ENCODE data around the gene COG3.

Gene COG3

DNA sequence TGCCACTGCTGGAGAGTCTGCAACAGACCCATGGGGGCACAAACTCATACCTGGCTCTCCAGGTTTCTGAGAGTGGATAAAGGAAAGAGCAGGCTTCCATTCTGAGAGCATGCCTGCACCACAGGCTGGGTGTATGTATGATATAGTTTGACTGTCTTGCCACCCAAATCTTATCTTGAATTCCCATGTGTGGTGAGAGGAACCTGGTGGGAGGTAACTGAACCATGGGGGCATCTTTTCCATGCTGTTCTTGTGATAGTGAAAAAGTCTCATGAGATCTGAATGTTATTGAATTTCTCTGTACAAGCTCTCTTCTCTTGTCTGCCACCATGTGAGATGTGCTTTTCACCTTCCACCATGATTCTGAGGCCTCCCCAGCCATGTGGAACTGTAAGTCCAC is 100.6 kb downstream of the COG3 start:
- no peak overlapping the region for H4K8ac ChIP-seq (ENCODE audit: low read depth, low read length)
- H2BK120ac ChIP-seq (ENCODE audit: insufficient read depth, low read length, poor library complexity): no peak overlapping the region
- no peak overlapping the region for H3K4me2 ChIP-seq (ENCODE audit: low read length)
- H3K79me2 ChIP-seq (ENCODE audit: control insufficient read depth, insufficient read depth, low read length, poor library complexity): no peaks in the 10 kb centered on the region
- no peak overlapping the region for H4K91ac ChIP-seq (ENCODE audit: low read depth, low read length)
- H3K14ac ChIP-seq (ENCODE audit: low read length): no peak overlapping the region
- H3K9ac ChIP-seq (ENCODE audit: low read length): no peak overlapping the region
- H3K79me1 ChIP-seq (ENCODE audit: low read length): no peaks in the 10 kb centered on the region
- no peak overlapping the region for H3K4ac ChIP-seq (ENCODE audit: low read depth, low read length)
- H3K4me1 ChIP-seq (ENCODE audit: control insufficient read depth in 1 of 2, insufficient read depth in 2 of 2, low read length in 2 of 2): no peaks in the 10 kb centered on the region
- H3K27me3 ChIP-seq (ENCODE audit: insufficient read depth, low read length): no peaks in the 10 kb centered on the region
- no peak for DNase-seq
- no peak overlapping the region for H3K27ac ChIP-seq (ENCODE audit: low read depth, low read length)
- H4K12ac ChIP-seq (ENCODE audit: low read depth, low read length): no peak overlapping the region
- no peak overlapping the region for H3K23ac ChIP-seq (ENCODE audit: low read length)
- H3K36me3 ChIP-seq (ENCODE audit: control insufficient read depth in 1 of 2, insufficient read depth in 2 of 2, low read length in 2 of 2): no peaks in the 10 kb centered on the region
- H2BK12ac ChIP-seq (ENCODE audit: low read length): no peak overlapping the region
- H2BK5ac ChIP-seq (ENCODE audit: low read depth, low read length, poor library complexity): no peak overlapping the region
- no peak overlapping the region for H3K4me3 ChIP-seq (ENCODE audit: low read depth, low read length)
- H3K18ac ChIP-seq (ENCODE audit: low read length): no peak overlapping the region
- H2AFZ ChIP-seq (ENCODE audit: insufficient read depth, low read length, poor library complexity): no peak overlapping the region
- no peak overlapping the region for H2AK5ac ChIP-seq (ENCODE audit: low read length)
- peaks cover 6% of the 10 kb centered on the region for H3K9me3 ChIP-seq (ENCODE audit: insufficient read depth, low read depth, low read length)

DNA sequence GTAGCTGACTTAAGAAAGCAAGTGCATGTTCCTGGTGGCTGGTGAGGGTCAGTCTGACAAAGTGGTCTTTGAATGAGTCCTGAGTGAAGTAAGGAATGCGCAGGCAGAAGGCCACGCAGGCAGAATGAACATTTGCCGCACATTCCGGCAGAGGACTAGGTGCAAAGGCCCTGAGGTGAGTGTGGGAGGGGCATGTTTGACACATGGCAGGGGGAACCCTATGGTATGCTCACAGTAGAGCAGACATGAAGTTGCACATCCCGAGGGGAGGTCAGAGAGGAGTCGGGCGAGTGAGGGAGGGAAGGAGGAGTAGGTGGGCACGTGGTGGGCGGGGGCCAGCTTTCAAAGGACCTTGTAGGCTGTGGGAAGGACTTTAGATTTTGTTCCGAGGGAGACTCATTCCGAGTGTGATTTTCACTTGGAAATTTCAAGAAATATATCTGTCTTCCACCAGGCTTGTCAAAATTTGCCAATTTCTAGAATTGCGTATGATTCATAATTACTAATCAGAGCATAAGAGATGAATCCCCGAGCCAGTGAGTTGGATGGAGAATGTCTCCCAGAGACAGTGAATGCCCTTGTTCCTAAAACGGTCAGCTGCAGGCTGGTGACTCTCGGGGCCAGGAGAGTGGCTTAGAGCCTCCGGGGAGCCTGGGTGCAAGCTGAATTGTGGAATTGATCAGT is 110.5 kb downstream of the COG3 start:
- Histone ChIP-seq H4K8ac (ENCODE audit: low read depth, low read length) (no peak overlapping the region), H2BK12ac (ENCODE audit: low read length) (no peak overlapping the region), H3K4me1 (ENCODE audit: control insufficient read depth in 1 of 2, insufficient read depth in 2 of 2, low read length in 2 of 2) (no peaks in the 10 kb centered on the region), H2AK5ac (ENCODE audit: low read length) (no peak overlapping the region), H2BK5ac (ENCODE audit: low read depth, low read length, poor library complexity) (no peak overlapping the region), H3K4me3 (ENCODE audit: low read depth, low read length) (no peak overlapping the region), H3K14ac (ENCODE audit: low read length) (no peak overlapping the region), H3K9ac (ENCODE audit: low read length) (no peak overlapping the region), H3K9me3 (ENCODE audit: insufficient read depth, low read depth, low read length) (peaks cover 3% of the 10 kb centered on the region), H3K79me1 (ENCODE audit: low read length) (no peaks in the 10 kb centered on the region), H3K79me2 (ENCODE audit: control insufficient read depth, insufficient read depth, low read length, poor library complexity) (no peaks in the 10 kb centered on the region), H3K27me3 (ENCODE audit: insufficient read depth, low read length) (no peaks in the 10 kb centered on the region), H3K36me3 (ENCODE audit: control insufficient read depth in 1 of 2, insufficient read depth in 2 of 2, low read length in 2 of 2) (no peaks in the 10 kb centered on the region), H3K4me2 (ENCODE audit: low read length) (no peak overlapping the region), H2BK120ac (ENCODE audit: insufficient read depth, low read length, poor library complexity) (no peak overlapping the region), H2AFZ (ENCODE audit: insufficient read depth, low read length, poor library complexity) (no peak overlapping the region), H3K27ac (ENCODE audit: low read depth, low read length) (no peak overlapping the region), H3K18ac (ENCODE audit: low read length) (no peak overlapping the region), H3K4ac (ENCODE audit: low read depth, low read length) (no peak overlapping the region), H4K91ac (ENCODE audit: low read depth, low read length) (no peak overlapping the region), H4K12ac (ENCODE audit: low read depth, low read length) (no peak overlapping the region), H3K23ac (ENCODE audit: low read length) (no peak overlapping the region)
- no peak for DNase-seq
- no CpG with 5 or more reads among the region's 16 CpGs for WGBS (ENCODE audit: extremely low coverage, insufficient coverage, insufficient read length)

DNA sequence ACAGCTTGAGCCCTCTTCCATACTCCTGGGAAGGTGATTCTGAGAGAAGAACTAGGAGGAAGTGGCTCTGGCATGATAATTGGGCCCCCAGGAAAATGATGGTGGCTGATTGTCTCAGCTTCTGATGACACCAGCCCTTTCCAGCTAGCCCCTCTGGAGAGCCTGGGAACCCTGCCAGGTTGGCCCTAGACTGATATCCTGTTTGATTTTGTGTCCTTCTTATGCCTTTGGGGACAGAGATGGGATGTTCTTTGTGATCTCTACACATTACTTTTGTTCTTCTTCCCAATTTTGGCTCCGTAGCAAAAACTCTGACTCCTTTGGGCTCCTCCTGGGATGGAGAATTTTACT is 111.1 kb downstream of the COG3 start:
- no peak overlapping the region for H4K12ac ChIP-seq (ENCODE audit: low read depth, low read length)
- H4K8ac ChIP-seq (ENCODE audit: low read depth, low read length): no peak overlapping the region
- H3K4ac ChIP-seq (ENCODE audit: low read depth, low read length): no peak overlapping the region
- no peak overlapping the region for H4K91ac ChIP-seq (ENCODE audit: low read depth, low read length)
- H3K36me3 ChIP-seq (ENCODE audit: control insufficient read depth in 1 of 2, insufficient read depth in 2 of 2, low read length in 2 of 2): no peaks in the 10 kb centered on the region
- no peak overlapping the region for H2AFZ ChIP-seq (ENCODE audit: insufficient read depth, low read length, poor library complexity)
- no peaks in the 10 kb centered on the region for H3K9me3 ChIP-seq (ENCODE audit: insufficient read depth, low read depth, low read length)
- H2BK120ac ChIP-seq (ENCODE audit: insufficient read depth, low read length, poor library complexity): no peak overlapping the region
- no peaks in the 10 kb centered on the region for H3K27me3 ChIP-seq (ENCODE audit: insufficient read depth, low read length)
- H3K9ac ChIP-seq (ENCODE audit: low read length): no peak overlapping the region
- H3K4me1 ChIP-seq (ENCODE audit: control insufficient read depth in 1 of 2, insufficient read depth in 2 of 2, low read length in 2 of 2): no peaks in the 10 kb centered on the region
- no peak overlapping the region for H2BK5ac ChIP-seq (ENCODE audit: low read depth, low read length, poor library complexity)
- no peak overlapping the region for H3K23ac ChIP-seq (ENCODE audit: low read length)
- H3K4me2 ChIP-seq (ENCODE audit: low read length): no peak overlapping the region
- no CpG with 5 or more reads among the region's 1 CpG for WGBS (ENCODE audit: extremely low coverage, insufficient coverage, insufficient read length)
- no peak overlapping the region for H3K27ac ChIP-seq (ENCODE audit: low read depth, low read length)
- H3K14ac ChIP-seq (ENCODE audit: low read length): no peak overlapping the region
- H2BK12ac ChIP-seq (ENCODE audit: low read length): no peak overlapping the region
- no peaks in the 10 kb centered on the region for H3K79me1 ChIP-seq (ENCODE audit: low read length)
- H3K18ac ChIP-seq (ENCODE audit: low read length): no peak overlapping the region
- no peaks in the 10 kb centered on the region for H3K79me2 ChIP-seq (ENCODE audit: control insufficient read depth, insufficient read depth, low read length, poor library complexity)
- no peak overlapping the region for H2AK5ac ChIP-seq (ENCODE audit: low read length)
- H3K4me3 ChIP-seq (ENCODE audit: low read depth, low read length): no peak overlapping the region
- no peak for DNase-seq

DNA sequence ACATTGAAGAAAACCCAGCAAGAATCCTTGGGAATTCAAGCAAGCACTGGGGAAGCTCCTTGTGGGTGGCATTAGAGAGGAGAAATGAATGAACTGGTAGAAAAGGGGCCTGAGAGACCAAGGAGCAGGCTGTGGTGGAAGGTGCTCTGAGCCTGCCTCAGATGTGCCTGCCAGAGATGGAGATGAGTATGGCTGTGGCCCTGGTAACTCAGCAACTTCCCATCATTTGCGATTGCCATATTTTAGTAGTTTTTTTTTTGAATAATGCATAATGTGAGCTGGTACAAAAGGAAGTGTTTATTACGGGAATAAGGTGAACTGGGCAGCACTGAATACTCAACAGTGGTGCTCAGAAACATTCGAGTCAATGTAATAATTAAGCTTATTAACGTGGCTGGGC is 111.7 kb downstream of the COG3 start:
- H3K23ac ChIP-seq (ENCODE audit: low read length): no peak overlapping the region
- no peak overlapping the region for H3K4me2 ChIP-seq (ENCODE audit: low read length)
- H3K9ac ChIP-seq (ENCODE audit: low read length): no peak overlapping the region
- H3K79me1 ChIP-seq (ENCODE audit: low read length): no peaks in the 10 kb centered on the region
- no peaks in the 10 kb centered on the region for H3K4me1 ChIP-seq (ENCODE audit: control insufficient read depth in 1 of 2, insufficient read depth in 2 of 2, low read length in 2 of 2)
- H2BK120ac ChIP-seq (ENCODE audit: insufficient read depth, low read length, poor library complexity): no peak overlapping the region
- no peaks in the 10 kb centered on the region for H3K36me3 ChIP-seq (ENCODE audit: control insufficient read depth in 1 of 2, insufficient read depth in 2 of 2, low read length in 2 of 2)
- H3K27ac ChIP-seq (ENCODE audit: low read depth, low read length): no peak overlapping the region
- H3K18ac ChIP-seq (ENCODE audit: low read length): no peak overlapping the region
- H2BK12ac ChIP-seq (ENCODE audit: low read length): no peak overlapping the region
- no peak overlapping the region for H4K91ac ChIP-seq (ENCODE audit: low read depth, low read length)
- H3K79me2 ChIP-seq (ENCODE audit: control insufficient read depth, insufficient read depth, low read length, poor library complexity): no peaks in the 10 kb centered on the region
- WGBS (ENCODE audit: extremely low coverage, insufficient coverage, insufficient read length): no CpG with 5 or more reads among the region's 4 CpGs
- no peak overlapping the region for H4K12ac ChIP-seq (ENCODE audit: low read depth, low read length)
- no peak overlapping the region for H3K4me3 ChIP-seq (ENCODE audit: low read depth, low read length)
- no peaks in the 10 kb centered on the region for H3K27me3 ChIP-seq (ENCODE audit: insufficient read depth, low read length)
- no peaks in the 10 kb centered on the region for H3K9me3 ChIP-seq (ENCODE audit: insufficient read depth, low read depth, low read length)
- H2AFZ ChIP-seq (ENCODE audit: insufficient read depth, low read length, poor library complexity): no peak overlapping the region
- DNase-seq: no peak
- no peak overlapping the region for H3K14ac ChIP-seq (ENCODE audit: low read length)
- no peak overlapping the region for H4K8ac ChIP-seq (ENCODE audit: low read depth, low read length)
- no peak overlapping the region for H2BK5ac ChIP-seq (ENCODE audit: low read depth, low read length, poor library complexity)
- no peak overlapping the region for H3K4ac ChIP-seq (ENCODE audit: low read depth, low read length)
- no peak overlapping the region for H2AK5ac ChIP-seq (ENCODE audit: low read length)
